NCI-H82 treated with DMSO at 0.1 percent for 48 hours (cell line): ENCODE results near the gene PBXIP1.

Experiments used
- DNase-seq: peaks from one replicate; lab custom pipeline; 2025; ENCODE audit not compliant: unreplicated experiment; lab: John Stamatoyannopoulos, UW

The PBXIP1 gene

DNA sequence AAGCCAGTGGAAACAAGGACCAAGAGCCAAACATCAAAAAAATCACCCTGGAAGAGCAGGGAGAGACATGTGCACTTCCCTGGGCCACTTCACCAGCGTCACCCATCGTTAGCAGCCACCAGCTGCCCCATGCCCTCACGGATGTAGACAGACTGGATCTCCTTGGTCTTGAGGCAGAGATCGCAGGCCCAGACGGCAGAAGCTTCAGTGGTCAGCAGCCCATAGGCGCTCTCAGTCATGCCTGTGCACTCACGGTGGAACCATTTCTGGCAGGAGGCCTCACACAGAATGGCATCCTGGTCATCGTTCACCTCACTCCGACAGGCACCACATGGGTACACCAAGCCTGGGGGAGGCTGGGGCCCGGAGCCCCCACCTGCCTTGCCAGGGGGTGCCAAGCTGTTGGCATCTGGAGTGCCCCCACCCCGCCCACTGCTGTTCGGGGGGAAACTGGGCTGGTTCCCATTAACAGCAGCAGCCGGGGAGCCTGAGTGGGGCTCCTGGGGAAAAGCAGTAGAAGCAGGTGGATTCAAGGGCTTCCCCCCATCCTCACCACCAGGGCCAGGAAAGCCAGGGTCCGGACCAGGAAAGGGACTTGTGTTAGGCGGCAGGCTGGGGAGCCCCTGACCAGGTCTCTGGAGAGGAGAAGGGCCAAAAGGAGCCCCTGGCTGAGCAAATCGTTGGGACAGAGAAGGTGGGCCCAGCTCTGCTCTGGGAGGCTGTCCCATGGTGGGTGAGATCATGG is 3.0 kb upstream of the PBXIP1 start:
- no peak for DNase-seq

DNA sequence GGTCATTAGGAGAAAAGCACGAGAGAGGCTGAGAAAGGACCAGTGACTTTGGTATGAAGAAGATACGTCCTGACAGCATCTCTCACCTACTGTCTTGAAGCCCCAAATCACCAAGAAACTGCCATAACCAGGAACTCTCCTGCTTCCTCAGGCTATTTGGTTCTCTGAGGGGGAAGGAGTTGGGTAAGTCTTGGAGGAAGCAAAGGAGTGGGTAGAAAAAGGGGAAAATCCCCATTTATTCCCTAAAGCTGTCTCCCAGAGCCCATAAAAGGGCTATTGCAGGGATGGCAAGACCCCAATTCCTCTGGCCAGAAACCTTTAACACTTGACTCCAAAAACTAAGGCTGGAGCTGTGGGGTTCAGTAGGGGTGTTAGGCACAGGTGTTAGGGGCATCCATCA is 2.1 kb upstream of the PBXIP1 start:
- no peak for DNase-seq

GRCh38 chr1:154957091-154957657 is 1.3 kb upstream of the PBXIP1 start:
- DNase-seq: no peak

DNA sequence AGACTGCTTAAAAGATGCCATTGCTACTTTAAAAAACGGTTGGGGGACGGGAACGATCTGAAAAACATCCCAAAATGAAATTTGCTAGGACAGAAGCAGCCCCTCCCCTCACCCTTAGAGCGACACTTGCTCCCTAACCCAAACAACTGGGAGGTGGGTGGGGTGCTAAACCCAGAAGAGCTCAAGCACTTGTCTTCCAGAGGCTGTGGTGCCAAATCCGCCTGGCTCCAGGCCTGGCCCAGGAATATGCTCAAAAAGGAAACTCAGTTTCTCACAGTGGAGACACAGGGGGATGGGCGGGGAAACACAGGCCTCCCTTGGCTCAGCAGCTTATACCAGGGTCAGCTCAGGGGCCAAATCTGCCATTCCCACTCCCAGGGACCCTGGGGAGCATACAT is 644 bp upstream of the PBXIP1 start:
- peak; percentile 43 for DNase-seq

DNA sequence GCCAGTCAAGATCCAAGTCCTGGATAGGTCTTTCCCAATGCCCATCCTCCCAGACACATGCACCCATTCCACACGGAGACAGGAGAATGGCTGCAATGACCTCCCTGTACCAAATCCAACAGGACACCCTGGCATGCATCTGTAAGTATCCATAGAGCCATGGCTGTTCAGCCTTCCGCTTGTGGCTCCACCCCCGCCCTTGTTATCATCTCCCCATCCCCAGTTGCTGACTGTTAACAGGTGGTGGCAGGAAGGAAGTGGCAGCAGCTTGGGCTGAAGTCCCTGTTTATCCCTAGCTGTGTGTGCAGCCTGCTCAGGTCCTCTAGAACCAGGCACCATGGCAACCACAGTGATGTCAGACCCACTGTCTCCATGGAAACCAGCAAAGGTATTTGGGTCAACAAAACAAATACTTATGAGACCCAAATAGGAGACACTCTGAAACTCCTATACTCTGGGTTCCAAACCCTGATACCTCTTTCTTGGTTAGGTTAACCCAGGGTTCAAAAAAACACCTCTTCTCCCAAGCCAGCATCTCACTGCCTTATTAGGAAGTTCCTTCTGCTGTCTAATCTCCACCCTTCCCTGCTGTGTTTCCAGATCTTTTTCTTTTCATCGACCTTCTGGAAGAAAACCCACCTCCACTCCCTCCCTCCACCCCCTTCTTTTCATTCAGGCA is 721 bp downstream of the PBXIP1 start:
- peak; percentile 72 for DNase-seq

- no peak for DNase-seq
These were observed 1.4 kb downstream of the PBXIP1 start for GRCh38 chr1:154954541-154954940.

GRCh38 chr1:154953611-154954038 is 2.3 kb downstream of the PBXIP1 start:
- no peak for DNase-seq

DNA sequence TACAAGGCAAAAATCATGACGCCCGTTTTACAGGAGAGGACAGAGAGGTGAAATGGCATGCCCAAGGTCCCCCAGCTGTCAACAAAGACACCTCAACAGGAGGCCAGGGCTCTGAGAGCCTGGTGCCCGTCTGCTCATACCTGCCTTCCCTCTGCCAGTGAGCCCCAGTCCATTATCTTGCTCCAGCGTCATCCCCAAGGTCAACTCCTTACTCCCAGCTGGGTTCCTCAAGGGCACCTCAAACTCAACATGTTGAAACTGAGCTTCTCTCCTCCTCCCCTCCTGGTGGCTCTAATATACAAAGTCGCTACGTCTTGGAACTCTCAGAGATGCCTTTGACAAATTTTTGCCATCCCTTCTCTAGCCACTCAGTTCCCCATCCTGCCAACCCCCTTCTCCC is 3.2 kb downstream of the PBXIP1 start:
- no peak for DNase-seq

DNA sequence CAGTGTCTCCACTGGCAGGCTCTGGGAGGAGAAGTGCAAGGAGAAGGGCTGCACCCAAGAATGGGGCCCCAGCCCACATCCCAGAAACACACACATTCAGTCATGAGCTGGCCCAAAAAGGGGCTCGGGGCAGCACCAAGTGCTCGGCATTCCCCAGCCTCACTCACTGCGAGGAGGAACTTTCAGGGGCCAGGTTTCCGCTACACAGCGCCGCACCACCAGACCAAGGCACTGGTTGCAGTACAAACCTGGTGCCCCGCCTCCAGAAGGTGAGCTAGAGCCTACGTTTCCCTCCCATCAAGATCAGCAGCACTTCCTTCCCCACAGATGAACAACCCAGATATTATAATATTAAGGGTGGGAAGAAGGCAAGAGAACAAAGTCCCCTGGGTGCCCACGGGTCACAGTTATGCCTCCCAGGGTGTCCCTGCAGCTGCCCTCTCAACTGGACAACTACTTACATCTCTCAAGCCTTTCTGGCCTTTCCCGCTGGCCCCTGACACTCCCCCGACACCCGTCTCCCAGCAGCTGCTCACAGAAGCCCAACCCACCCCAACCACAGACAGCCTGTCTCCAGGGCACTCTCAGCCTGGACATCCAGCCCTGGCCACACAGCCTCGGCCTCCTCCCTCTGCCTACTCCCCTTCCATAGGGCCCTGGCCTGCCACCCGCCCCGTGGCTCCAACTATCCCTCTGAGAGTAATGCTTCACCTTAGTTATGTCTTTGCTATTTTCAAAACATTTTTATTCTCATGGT is 3.8 kb downstream of the PBXIP1 start:
- DNase-seq: no peak

GRCh38 chr1:154948079-154948478 is 7.8 kb downstream of the PBXIP1 start:
- no peak for DNase-seq

- DNase-seq: no peak
These were observed 9.7 kb downstream of the PBXIP1 start for GRCh38 chr1:154945962-154946850.

DNA sequence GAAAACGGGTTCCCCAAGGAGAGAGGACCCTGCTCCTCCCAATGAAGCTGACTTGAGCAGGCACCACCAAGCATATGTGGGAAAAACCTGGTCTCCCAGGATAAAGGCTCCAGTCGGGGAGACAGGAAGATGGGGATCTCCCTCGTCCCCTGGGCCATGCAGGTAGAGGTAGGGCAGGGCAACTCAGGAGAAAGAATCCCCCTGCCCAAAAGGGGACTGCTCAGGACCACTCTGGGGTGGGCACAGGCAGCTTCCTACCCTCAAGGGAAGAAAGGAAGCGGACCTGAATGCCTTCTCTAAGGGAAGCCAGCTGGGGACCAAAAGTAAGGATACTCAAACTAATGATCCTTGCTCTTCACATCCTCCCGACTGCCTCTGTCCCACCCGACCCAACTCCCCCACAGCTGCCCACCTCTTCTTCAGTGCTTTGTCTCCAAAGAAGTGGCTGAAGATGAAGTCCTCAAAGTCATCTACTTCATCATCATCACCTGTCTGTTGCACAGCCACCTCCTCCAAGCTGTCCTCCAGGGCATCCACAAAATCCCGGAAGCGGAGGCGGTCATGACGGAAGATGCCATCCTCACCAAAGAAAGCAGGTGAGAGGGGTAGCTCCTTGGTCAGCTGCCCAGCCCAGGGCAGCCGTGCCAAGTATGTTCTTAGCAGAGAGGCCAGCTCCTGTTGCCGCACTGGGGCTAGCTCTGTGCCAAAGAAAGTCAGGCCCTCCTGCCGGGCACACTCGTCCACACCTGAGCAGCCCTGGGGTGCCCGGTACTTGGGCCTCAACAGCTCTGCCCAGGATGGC is 10.5 kb downstream of the PBXIP1 start:
- DNase-seq: no peak

DNA sequence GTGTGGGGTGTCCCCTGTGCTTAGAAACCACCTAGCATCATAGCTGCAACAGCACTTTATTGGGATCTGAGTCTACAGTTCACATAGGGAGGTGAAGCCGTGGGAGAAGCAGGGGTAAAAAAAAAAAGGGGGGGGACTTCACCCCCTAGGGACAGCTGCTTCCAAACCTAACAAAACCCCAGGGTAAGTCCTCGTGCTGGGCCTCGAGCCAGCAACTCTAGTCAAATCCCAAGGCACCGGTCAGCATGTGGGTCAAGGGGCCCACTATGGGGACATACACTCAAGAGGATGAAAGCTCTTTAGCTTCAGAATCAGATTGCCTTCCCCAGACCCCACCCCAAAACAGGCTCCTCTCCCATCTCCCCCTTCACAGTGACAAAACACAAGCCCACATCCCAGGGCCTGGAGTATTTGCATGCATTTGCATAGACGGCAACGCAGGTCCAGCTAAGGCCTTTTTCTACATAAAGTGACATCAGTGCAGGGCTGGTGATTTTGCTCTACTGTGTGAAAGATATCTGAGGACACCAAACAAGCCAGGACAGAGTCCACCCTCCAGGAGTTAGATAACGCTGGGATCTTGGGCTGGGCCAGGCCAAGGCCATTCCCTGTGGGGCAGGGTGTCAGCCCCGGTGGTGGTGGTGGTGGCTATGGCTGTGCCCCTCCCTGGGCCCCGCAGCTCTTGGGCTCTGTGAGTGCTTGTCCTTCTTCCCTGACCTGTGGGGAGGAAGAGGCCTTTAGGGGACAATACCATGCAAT is 11.3 kb downstream of the PBXIP1 start:
- no peak for DNase-seq

GRCh38 chr1:154943649-154944400 is 12.1 kb downstream of the PBXIP1 start:
- DNase-seq: peak; percentile 38

GRCh38 chr1:154941333-154942013 is 14.4 kb downstream of the PBXIP1 start:
- peak; percentile 14 for DNase-seq

GRCh38 chr1:154940651-154941194 is 15.2 kb downstream of the PBXIP1 start:
- peak; percentile 17 for DNase-seq

DNA sequence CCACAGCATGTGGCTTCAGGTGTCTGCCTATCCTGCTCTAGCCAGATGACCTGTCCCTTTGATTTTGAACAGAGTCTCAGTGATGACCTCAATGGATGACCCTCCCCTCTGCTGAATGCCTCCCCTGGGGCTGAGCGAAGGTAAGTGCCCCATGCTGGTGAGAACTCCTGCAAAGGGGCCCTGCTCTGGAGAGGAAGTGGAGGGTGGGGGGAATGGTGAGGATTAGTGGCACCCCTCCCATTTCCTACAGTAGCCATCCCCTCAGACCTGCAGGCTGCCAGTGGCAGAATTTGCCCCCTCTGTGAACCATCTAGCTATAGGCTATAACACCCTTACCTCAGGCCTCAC is 15.7 kb downstream of the PBXIP1 start:
- DNase-seq: no peak
